GM12875 (cell line): ENCODE results near the gene KIF17.
A peak's percentile ranks its signal among the peaks of the same experiment; 100 is the strongest.

Source experiments
- H3K4me3 ChIP-seq: one replicate; pipeline ENCODE4 v1.5.1; 2011; ENCODE audit warnings: low read depth, low read length, control low read depth
- CTCF ChIP-seq: IDR thresholded peaks from 2 replicates; pipeline ENCODE4 v1.5.1; 2011; ENCODE audit warnings: low read depth, mild to moderate bottlenecking, control low read depth, inconsistent platforms, low read length, moderate library complexity, borderline replicate concordance; ENCODE audit not compliant: insufficient read depth

KIF17 gene

GRCh38 chr1:20660363-20660762 lies 57.4 kb downstream of the KIF17 start:
- TF ChIP-seq CTCF, result no peak
- H3K4me3 ChIP-seq, result peak overlapping the region; percentile 89

GRCh38 chr1:20658166-20658915 lies 59.5 kb downstream of the KIF17 start:
- TF ChIP-seq CTCF, result no peak

GRCh38 chr1:20657024-20657423 lies 60.8 kb downstream of the KIF17 start:
- TF ChIP-seq CTCF, result no peak
- H3K4me3 ChIP-seq, result no peak overlapping the region

More at GRCh38 chr1:20658166-20658915, 59.5 kb downstream of the KIF17 start:
- H3K4me3 ChIP-seq, result no peak overlapping the region

- TF ChIP-seq CTCF, result no peak
- no peak overlapping the region for H3K4me3 ChIP-seq
Measured at GRCh38 chr1:20654104-20654690, 63.6 kb downstream of the KIF17 start.

- no peak overlapping the region for H3K4me3 ChIP-seq
- TF ChIP-seq CTCF, result no peak
Measured at GRCh38 chr1:20652300-20652699, 65.5 kb downstream of the KIF17 start.

- TF ChIP-seq CTCF, result no peak
- H3K4me3 ChIP-seq, result no peak overlapping the region
Measured at GRCh38 chr1:20648946-20649345, 68.9 kb downstream of the KIF17 start.

- H3K4me3 ChIP-seq, result no peak overlapping the region
- no peak for TF ChIP-seq CTCF
Measured at GRCh38 chr1:20648438-20648837, 69.4 kb downstream of the KIF17 start.
